A549 (cell line): ENCODE results near the gene TOP2A. TPM values are rescaled to one million over a fixed set of nuclear protein-coding genes. Genes with fewer than 3 reads are reported as not detected.

ENCODE experiments used
- ATAC-seq, 2 experiments: fragments of 200-7000 bp in 1 of 2; fragments of >200 bp in 1 of 2; cut with Nextera tagmentation in 1 of 2; cut with Tn5 transposase in 1 of 2; 3 replicates each; pipeline versions ENCODE4 v1.8.0 to v1.9.1; 2018 to 2020; ENCODE audit warnings: mild to moderate bottlenecking in 1 of 2, moderate library complexity in 1 of 2
- CTCF ChIA-PET: fragments of 300-600 bp; sonication (Branson Sonifier 250); formaldehyde crosslinking; extraction: SDS; loops from one replicate; lab custom pipeline; 2021; ENCODE audit warnings: antibody characterized with exemption, inconsistent platforms; lab: Yijun Ruan, JAX
- POLR2A ChIA-PET: fragments of 350-600 bp; formaldehyde crosslinking; extraction: SDS; loops from one replicate; lab custom pipeline; 2021; ENCODE audit warnings: antibody characterized with exemption, inconsistent platforms; lab: Yijun Ruan, JAX
- DNase-seq, 2 experiments: peaks; one replicate each; pipeline versions ENCODE4 v3.0.0 to v3.0.0-alpha.2; 2011 to 2016; ENCODE audit warnings: low read depth in 1 of 2, low spot score in 1 of 2
- FAIRE-seq: peaks from 2 replicates; lab custom pipeline; 2011; peaks lifted over from hg19 to GRCh38; lab: Jason Lieb, UNC
- H3K27ac ChIP-seq, 2 experiments: fragments of >200 bp; sonication (Bioruptor Twin); formaldehyde crosslinking; 3 replicates each; pipeline ENCODE4 v1.5.1; 2016 to 2017
- H3K4me1 ChIP-seq: fragments of >200 bp; sonication (Bioruptor Twin); formaldehyde crosslinking; 3 replicates; pipeline ENCODE4 v1.6.1; 2016
- H3K4me2 ChIP-seq: fragments of >200 bp; sonication (Bioruptor Twin); formaldehyde crosslinking; 3 replicates; pipeline ENCODE4 v1.6.1; 2016
- H3K4me3 ChIP-seq: fragments of >200 bp; sonication (Bioruptor Twin); formaldehyde crosslinking; 3 replicates; pipeline ENCODE4 v1.5.1; 2016
- H3K9me3 ChIP-seq: fragments of >200 bp; sonication (Bioruptor Twin); formaldehyde crosslinking; 3 replicates; pipeline ENCODE4 v1.6.1; 2016
- ATOH8 ChIP-seq: fragments of 250-450 bp; sonication (Bioruptor Pico); IDR thresholded peaks from 2 replicates; pipeline ENCODE4 v1.5.0; 2020; ENCODE audit warnings: low read depth, mild to moderate bottlenecking, moderate library complexity
- BCL3 ChIP-seq: fragments of >200 bp; sonication (Bioruptor Twin); formaldehyde crosslinking; IDR thresholded peaks from 3 replicates; pipeline ENCODE4 v1.6.1; 2016
- BHLHE40 ChIP-seq: IDR thresholded peaks from 2 replicates; pipeline ENCODE4 v1.6.1; 2012; ENCODE audit warnings: low read depth, low read length, inconsistent platforms
- CHD2 ChIP-seq: fragments of 150-350 bp; IDR thresholded peaks from 2 replicates; pipeline ENCODE4 v1.6.1; 2014; ENCODE audit warnings: low read length; ENCODE audit not compliant: partially characterized antibody
- CHD4 ChIP-seq: fragments of 200-600 bp; sonication (generic); IDR thresholded peaks from 2 replicates; pipeline ENCODE4 v1.6.1; 2016; ENCODE audit warnings: antibody characterized with exemption, mild to moderate bottlenecking, borderline replicate concordance
- E2F6 ChIP-seq: IDR thresholded peaks from 2 replicates; pipeline ENCODE4 v1.6.1; 2012; ENCODE audit warnings: low read depth, borderline replicate concordance
- EHMT2 ChIP-seq: fragments of 200-600 bp; sonication (generic); IDR thresholded peaks from 2 replicates; pipeline ENCODE4 v1.6.1; 2016; ENCODE audit warnings: antibody characterized with exemption, low read depth, mild to moderate bottlenecking, moderate library complexity
- ELK1 ChIP-seq: fragments of 150-350 bp; IDR thresholded peaks from 2 replicates; pipeline ENCODE4 v1.6.1; 2014; ENCODE audit warnings: low read depth, mild to moderate bottlenecking, low read length
- ESRRA ChIP-seq: fragments of 150-350 bp; IDR thresholded peaks from 2 replicates; pipeline ENCODE4 v1.6.1; 2014; ENCODE audit warnings: mild to moderate bottlenecking, low read length, borderline replicate concordance
- GATA3 ChIP-seq: IDR thresholded peaks from 2 replicates; pipeline ENCODE4 v1.6.1; 2012; ENCODE audit warnings: borderline replicate concordance
- HES2 ChIP-seq: fragments of >200 bp; sonication (Bioruptor Twin); formaldehyde crosslinking; IDR thresholded peaks from 2 replicates; pipeline ENCODE4 v1.6.1; 2016
- HOXB5 ChIP-seq: fragments of 250-450 bp; sonication (Bioruptor Pico); IDR thresholded peaks from 2 replicates; pipeline ENCODE4 v1.5.0; 2020; ENCODE audit warnings: mild to moderate bottlenecking, moderate library complexity
- JUN ChIP-seq, 2 experiments: fragments of >200 bp; sonication (Bioruptor Twin); formaldehyde crosslinking; IDR thresholded peaks; 2 replicates in 1 of 2; 3 replicates in 1 of 2; pipeline ENCODE4 v1.6.1; 2016 to 2017
- JUNB ChIP-seq: fragments of >200 bp; sonication (Bioruptor Twin); formaldehyde crosslinking; IDR thresholded peaks from 2 replicates; pipeline ENCODE4 v1.6.1; 2016
- KDM1A ChIP-seq: fragments of 200-600 bp; sonication (generic); IDR thresholded peaks from 2 replicates; pipeline ENCODE4 v1.6.1; 2016; ENCODE audit warnings: low read depth, mild to moderate bottlenecking
- KDM5A ChIP-seq: fragments of 200-600 bp; sonication (generic); IDR thresholded peaks from 2 replicates; pipeline ENCODE4 v1.6.1; 2016; ENCODE audit warnings: antibody characterized with exemption, mild to moderate bottlenecking
- MAFK ChIP-seq: fragments of 450-650 bp; IDR thresholded peaks from 2 replicates; pipeline ENCODE4 v1.6.1; 2014; ENCODE audit not compliant: partially characterized antibody
- MAX ChIP-seq: IDR thresholded peaks from 2 replicates; pipeline ENCODE4 v1.6.1; 2012
- MYC ChIP-seq: IDR thresholded peaks from 2 replicates; pipeline ENCODE4 v1.6.1; 2012; ENCODE audit warnings: mild to moderate bottlenecking, inconsistent platforms, low read length, improper control_type of control experiment, borderline replicate concordance
- NR3C1 ChIP-seq: fragments of >200 bp; sonication (Bioruptor Twin); formaldehyde crosslinking; IDR thresholded peaks from 3 replicates; pipeline ENCODE4 v1.6.1; 2017
- PHF8 ChIP-seq: fragments of 200-600 bp; sonication (generic); IDR thresholded peaks from 2 replicates; pipeline ENCODE4 v1.6.1; 2016; ENCODE audit warnings: low read depth, mild to moderate bottlenecking, antibody characterized with exemption, moderate library complexity, borderline replicate concordance
- POLR2A ChIP-seq: IDR thresholded peaks from 2 replicates; pipeline ENCODE4 v1.6.1; 2012; ENCODE audit warnings: mild to moderate bottlenecking, low read length
- POLR2AphosphoS2 ChIP-seq: conservative IDR thresholded peaks from 2 replicates; pipeline ENCODE4 v1.6.1; 2012; ENCODE audit warnings: low read length, improper control_type of control experiment, inconsistent platforms
- RCOR1 ChIP-seq: fragments of 150-350 bp; IDR thresholded peaks from 2 replicates; pipeline ENCODE4 v1.6.1; 2014; ENCODE audit warnings: antibody characterized with exemption, low read length, low read depth
- RNF2 ChIP-seq: fragments of 200-600 bp; sonication (generic); IDR thresholded peaks from 2 replicates; pipeline ENCODE4 v1.6.1; 2016; ENCODE audit warnings: low read depth, mild to moderate bottlenecking, antibody characterized with exemption, moderate library complexity, borderline replicate concordance
- TFCP2L1 ChIP-seq: fragments of 250-450 bp; sonication (Bioruptor Pico); IDR thresholded peaks from 2 replicates; pipeline ENCODE4 v1.5.0; 2021; ENCODE audit warnings: mild to moderate bottlenecking
- TP53 ChIP-seq: fragments of 250-450 bp; sonication (Bioruptor Pico); IDR thresholded peaks from 2 replicates; pipeline ENCODE4 v1.5.0; 2021; ENCODE audit warnings: mild to moderate bottlenecking, moderate library complexity
- ZC3H11A ChIP-seq: fragments of 450-650 bp; IDR thresholded peaks from 2 replicates; pipeline ENCODE4 v1.6.1; 2014; ENCODE audit warnings: antibody characterized with exemption, mild to moderate bottlenecking
- ZFP36 ChIP-seq: fragments of 450-650 bp; IDR thresholded peaks from 2 replicates; pipeline ENCODE4 v1.6.1; 2014; ENCODE audit warnings: borderline replicate concordance; ENCODE audit not compliant: partially characterized antibody
- ZNF302 ChIP-seq: fragments of 250-450 bp; sonication (Bioruptor Pico); IDR thresholded peaks from 2 replicates; pipeline ENCODE4 v1.9.0; 2021; ENCODE audit warnings: inconsistent platforms, mild to moderate bottlenecking, moderate library complexity
- ZSCAN20 ChIP-seq: fragments of 250-450 bp; sonication (Bioruptor Pico); IDR thresholded peaks from 2 replicates; pipeline ENCODE4 v1.8.0; 2022; ENCODE audit warnings: mild to moderate bottlenecking, moderate library complexity
- WGBS: methylation state at CpG from one replicate; pipeline ENCODE4 v1.1.6; 2017; ENCODE audit errors: missing lambda C conversion rate; 5-methylcytosine and 5-hydroxymethylcytosine counted together
- polyA plus RNA-seq, 4 experiments: library from polyadenylated mRNA; depleted of rRNA in 3 of 4; stranded (reverse); fragments of >200 nt; fragmentation: RNase III in 1 of 4; extraction: RNeasy Plus Mini Kit Qiagen cat#74134 plus additional on column Dnase treatment in 1 of 4; gene quantifications; 2 replicates in 3 of 4; 3 replicates in 1 of 4; pipeline ENCODE4 v1.2.3, GENCODE V29; 2011 to 2017

The TOP2A gene
- polyA plus RNA-seq, 2 of the 4 experiments (the other 2 are of a cell fraction), result 226 to 416 TPM

GRCh38 chr17:40341808-40342503 is 75.7 kb downstream of the TOP2A start (continued):
- no peak for TF ChIP-seq MAFK
- TF ChIP-seq NR3C1, result no peak
- TF ChIP-seq RNF2, result no peak
- no peak for TF ChIP-seq JUNB
- peak; percentile 58; the same call in 1 of the 2 replicates for TF ChIP-seq MAX
- TF ChIP-seq POLR2AphosphoS2, result no peak
- TF ChIP-seq TP53 (CRISPR knock-in tag), result no peak
- no peak for TF ChIP-seq ELK1
- no peak for TF ChIP-seq RCOR1
- peak; percentile 60 for TF ChIP-seq POLR2A
- no peak for TF ChIP-seq EHMT2
- TF ChIP-seq E2F6, result peak; percentile 13; the same call in 1 of the 2 replicates
- TF ChIP-seq GATA3, result no peak; the same call in 1 of the 2 replicates
- TF ChIP-seq KDM1A, result no peak
- no peak for TF ChIP-seq CHD2
- no peak for TF ChIP-seq ZNF302 (CRISPR knock-in tag)
- no peak for TF ChIP-seq ATOH8
- 0 out of 2 replicates have a peak, but pooled peaks have one; percentile 28 for TF ChIP-seq PHF8
- no peak for TF ChIP-seq HOXB5 (CRISPR knock-in tag)
- peak; percentile 86; the same call in 1 of the 2 replicates for TF ChIP-seq TFCP2L1 (CRISPR knock-in tag)
- no peak for TF ChIP-seq BCL3

GRCh38 chr17:40340880-40341807 is 76.6 kb downstream of the TOP2A start:
- ChIA-PET CTCF (interaction anchor here (0.6 to 40.3 kb wide), 4 partner anchors 10 to 1689 kb away, joined by 3 to 2395 read pairs (median 120); partner anchors contain the start of genes CDC6 and RARA), POLR2A (interaction anchor here (0.8 to 1.6 kb wide), 4 partner anchors 18 to 34 kb away, joined by 3 to 7 read pairs (median 3); no protein-coding TSS in a partner anchor)
- peak overlapping the region; percentile 91 to 92 for H3K27ac ChIP-seq
- peak; percentile 76 to 79 for ATAC-seq
- no peaks in the 10 kb centered on the region for H3K9me3 ChIP-seq
- H3K4me1 ChIP-seq, result peaks cover 54% of the 10 kb centered on the region
- 4% methylated on average over 31 of the region's 55 CpGs for WGBS
- DNase-seq, result peak; percentile 92 to 93
- H3K4me2 ChIP-seq, result peak overlapping the region; percentile 97
- peak overlapping the region; percentile 83 for H3K4me3 ChIP-seq
- no peak for FAIRE-seq
- peak in 1 of 2 experiments; percentile 71; a peak in 2 of 5 replicates for TF ChIP-seq JUN (IDR thresholded peaks at IDR 0.05)
- TF ChIP-seq KDM5A, result no peak
- peak; percentile 46 for TF ChIP-seq GATA3
- TF ChIP-seq TP53 (CRISPR knock-in tag), result no peak
- 0 out of 2 replicates have a peak, but pooled peaks have one; percentile 14 for TF ChIP-seq TFCP2L1 (CRISPR knock-in tag)
- TF ChIP-seq ATOH8, result no peak
- TF ChIP-seq ZFP36, result no peak
- TF ChIP-seq ZSCAN20 (CRISPR knock-in tag), result no peak
- TF ChIP-seq CHD4, result no peak
- TF ChIP-seq MYC, result peak; percentile 51; the same call in 1 of the 2 replicates
- TF ChIP-seq HES2, result no peak
- TF ChIP-seq BHLHE40, result no peak
- TF ChIP-seq ESRRA, result no peak
- 0 out of 2 replicates have a peak, but pooled peaks have one; percentile 4 for TF ChIP-seq ZC3H11A
- TF ChIP-seq RCOR1, result no peak
- TF ChIP-seq MAFK, result no peak
- TF ChIP-seq POLR2AphosphoS2, result peak; percentile 72; the same call in 1 of the 2 replicates
